H1 (cell line): ENCODE measurements around the gene EPX. TPM values are rescaled to one million over a fixed set of nuclear protein-coding genes. Genes with fewer than 3 reads are reported as not detected.

Experiments used
- RNF2 ChIP-seq: fragments of 200-900, 300-1000 bp; sonication (generic); IDR thresholded peaks from 2 replicates; pipeline ENCODE4 v1.7.1; 2016; ENCODE audit warnings: borderline replicate concordance, low read depth, mild to moderate bottlenecking, antibody characterized with exemption, low read length; ENCODE audit not compliant: poor library complexity, severe bottlenecking; ENCODE audit errors: missing control alignments
- SAP30 ChIP-seq: fragments of 300-600 bp; sonication (generic); IDR thresholded peaks from 2 replicates; pipeline ENCODE4 v1.7.1; 2012; ENCODE audit warnings: low read length, moderate library complexity, mild to moderate bottlenecking, inconsistent platforms; ENCODE audit not compliant: insufficient read depth, insufficient replicate concordance
- polyA plus RNA-seq, 7 experiments: library from polyadenylated mRNA; depleted of rRNA in 3 of 7; stranded (reverse) in 5 of 7; unstranded in 2 of 7; fragments of >200 nt in 5 of 7; fragments of 200-250 nt in 2 of 7; gene quantifications; 1 replicate in 5 of 7; 2 replicates in 1 of 7; 4 replicates in 1 of 7; pipeline versions ENCODE4 v1.2.1 to v1.2.3, GENCODE V29; 2011 to 2013; ENCODE audit warnings: missing spikeins in 2 of 7, mixed read lengths in 2 of 7
- total RNA-seq: library from RNA; stranded (reverse); fragmentation: NEBNext Ultra II Directional; extraction: Animal tissue kit (Norgen Biotek cat#: 25700); gene quantifications from 2 replicates; pipeline ENCODE4 v1.2.1, GENCODE V29; 2021

The EPX gene
- total and polyA plus RNA-seq, 2 of the 8 experiments (the other 6 are each of a cell fraction or from before 2014, with no cell fraction given), result not detected

- no peak for TF ChIP-seq SAP30
- no peak for TF ChIP-seq RNF2
These were observed 16.3 kb upstream of the EPX start (continued) for GRCh38 chr17:58176200-58176599.
